Peyer's patch (tissue), 4 donors: ENCODE results near the gene ZNF189. TPM values are rescaled to one million over a fixed set of nuclear protein-coding genes. Genes with fewer than 3 reads are reported as not detected.

ENCODE experiments used
- DNase-seq, 3 donors: peaks; one replicate each; pipeline ENCODE4 v3.0.0-alpha.2; 2017 to 2019
- H3K27ac ChIP-seq, 4 donors: fragments of 200-600 bp; sonication (generic); one replicate each; pipeline ENCODE4 v1.5.1; 2016 to 2019
- H3K27me3 ChIP-seq, 2 donors: fragments of 200-600 bp; sonication (generic); one replicate each; pipeline ENCODE4 v1.5.1; 2019
- H3K36me3 ChIP-seq, 3 donors: fragments of 200-600 bp; sonication (generic); one replicate each; pipeline ENCODE4 v1.5.1; 2016 to 2019
- H3K4me1 ChIP-seq, 4 donors: fragments of 200-600 bp; sonication (generic); one replicate each; pipeline ENCODE4 v1.5.1; 2016 to 2019
- H3K4me3 ChIP-seq, 4 donors: fragments of 200-600 bp; sonication (generic); 1 replicate in 3 of 4; 2 replicates in 1 of 4; pipeline ENCODE4 v1.5.1; 2016 to 2019; ENCODE audit warnings: mild to moderate bottlenecking in 1 of 4
- H3K9me3 ChIP-seq, 4 donors: fragments of 200-600 bp; sonication (generic); one replicate each; pipeline ENCODE4 v1.5.1; 2016 to 2019; ENCODE audit warnings: mild to moderate bottlenecking in 1 of 4
- CTCF ChIP-seq, 6 experiments: fragments of 450-650 bp in 4 of 6; fragments of 200-600 bp in 2 of 6; sonication (generic) in 1 of 6; IDR thresholded peaks; one replicate each; pipeline ENCODE4 v1.5.1; 2017 to 2019; ENCODE audit warnings: antibody characterized with exemption in 6 of 6, mild to moderate bottlenecking in 3 of 6, moderate library complexity in 1 of 6
- POLR2A ChIP-seq, 2 donors: fragments of 450-650 bp; IDR thresholded peaks; one replicate each; pipeline ENCODE4 v1.5.1; 2017; ENCODE audit warnings: antibody characterized with exemption in 2 of 2, mild to moderate bottlenecking in 2 of 2, moderate library complexity in 2 of 2
- total RNA-seq, 4 donors: library from RNA; depleted of rRNA; stranded (reverse); fragments of >200 nt; gene quantifications; one replicate each; pipeline ENCODE4 v1.1.0, GENCODE V29; 2016

The ZNF189 gene
- total RNA-seq, 4 donors from 2014 or later = 22.8 to 33.0 (median 25.7) TPM

- no peaks in the 10 kb centered on the region for H3K27me3 ChIP-seq
- H3K9me3 ChIP-seq = no peaks in the 10 kb centered on the region
- no peak overlapping the region for H3K27ac ChIP-seq
- DNase-seq = no peak
- no peak overlapping the region for H3K4me3 ChIP-seq
- TF ChIP-seq CTCF (IDR thresholded peaks at IDR 0.05) = no peak
- no peak for TF ChIP-seq POLR2A (IDR thresholded peaks at IDR 0.05)
- H3K36me3 ChIP-seq = no peaks in the 10 kb centered on the region
- no peaks in the 10 kb centered on the region for H3K4me1 ChIP-seq
These were observed 26.1 kb upstream of the ZNF189 start for GRCh38 chr9:101372327-101373118.

- Histone ChIP-seq H3K36me3 (no peaks in the 10 kb centered on the region), H3K27me3 (no peaks in the 10 kb centered on the region), H3K9me3 (no peaks in the 10 kb centered on the region), H3K27ac (no peak overlapping the region), H3K4me3 (no peak overlapping the region), H3K4me1 (no peaks in the 10 kb centered on the region)
- DNase-seq = no peak
- no peak for TF ChIP-seq POLR2A (IDR thresholded peaks at IDR 0.05)
- no peak for TF ChIP-seq CTCF (IDR thresholded peaks at IDR 0.05)
These were observed 23.1 kb upstream of the ZNF189 start for GRCh38 chr9:101375546-101375945.

- Histone ChIP-seq H3K27ac (no peak overlapping the region), H3K27me3 (no peaks in the 10 kb centered on the region), H3K4me1 (no peaks in the 10 kb centered on the region), H3K36me3 (no peaks in the 10 kb centered on the region), H3K9me3 (no peaks in the 10 kb centered on the region), H3K4me3 (no peak overlapping the region)
- DNase-seq = no peak
- TF ChIP-seq CTCF (IDR thresholded peaks at IDR 0.05) (no peak), POLR2A (IDR thresholded peaks at IDR 0.05) (no peak)
These were observed 22.4 kb upstream of the ZNF189 start for GRCh38 chr9:101376111-101376848.

GRCh38 chr9:101380295-101380694 is 18.4 kb upstream of the ZNF189 start:
- Histone ChIP-seq H3K4me3 (no peak overlapping the region), H3K9me3 (peaks cover 0 to 7% (median 0%) of the 10 kb centered on the region in 4 donors), H3K36me3 (no peaks in the 10 kb centered on the region), H3K4me1 (no peaks in the 10 kb centered on the region), H3K27me3 (no peaks in the 10 kb centered on the region), H3K27ac (no peak overlapping the region)
- no peak for DNase-seq
- TF ChIP-seq POLR2A (IDR thresholded peaks at IDR 0.05) = no peak
- no peak for TF ChIP-seq CTCF (IDR thresholded peaks at IDR 0.05)

GRCh38 chr9:101381118-101381517 is 17.5 kb upstream of the ZNF189 start:
- H3K4me3 ChIP-seq = no peak overlapping the region
- no peak for DNase-seq
- TF ChIP-seq POLR2A (IDR thresholded peaks at IDR 0.05) (no peak), CTCF (IDR thresholded peaks at IDR 0.05) (no peak)
- no peaks in the 10 kb centered on the region for H3K36me3 ChIP-seq
- H3K4me1 ChIP-seq = no peaks in the 10 kb centered on the region
- no peak overlapping the region for H3K27ac ChIP-seq
- peaks cover 0 to 10% (median 0%) of the 10 kb centered on the region in 4 donors for H3K9me3 ChIP-seq
- no peaks in the 10 kb centered on the region for H3K27me3 ChIP-seq
